ENCODE measurements around the gene HDAC10.

HDAC10 gene

GRCh38 chr22:50199251-50199721, 51.8 kb downstream of the HDAC10 start:
- in situ Hi-C loops (cut with HindIII; ENCODE audit: low pct_ligation_motif_present, low sequenced_read_pairs), result no loop called here
- Histone ChIP-seq H3K27me3 (replicated peaks) (no peaks in the 10 kb centered on the region), H3K27ac (no peak overlapping the region), H3K4me3 (ENCODE audit: low read depth, low read length) (no peak overlapping the region), H3K36me3 (replicated peaks) (peaks cover 34% of the 10 kb centered on the region)
- DNase-seq, result no peak
- TF ChIP-seq, protein P1, sequence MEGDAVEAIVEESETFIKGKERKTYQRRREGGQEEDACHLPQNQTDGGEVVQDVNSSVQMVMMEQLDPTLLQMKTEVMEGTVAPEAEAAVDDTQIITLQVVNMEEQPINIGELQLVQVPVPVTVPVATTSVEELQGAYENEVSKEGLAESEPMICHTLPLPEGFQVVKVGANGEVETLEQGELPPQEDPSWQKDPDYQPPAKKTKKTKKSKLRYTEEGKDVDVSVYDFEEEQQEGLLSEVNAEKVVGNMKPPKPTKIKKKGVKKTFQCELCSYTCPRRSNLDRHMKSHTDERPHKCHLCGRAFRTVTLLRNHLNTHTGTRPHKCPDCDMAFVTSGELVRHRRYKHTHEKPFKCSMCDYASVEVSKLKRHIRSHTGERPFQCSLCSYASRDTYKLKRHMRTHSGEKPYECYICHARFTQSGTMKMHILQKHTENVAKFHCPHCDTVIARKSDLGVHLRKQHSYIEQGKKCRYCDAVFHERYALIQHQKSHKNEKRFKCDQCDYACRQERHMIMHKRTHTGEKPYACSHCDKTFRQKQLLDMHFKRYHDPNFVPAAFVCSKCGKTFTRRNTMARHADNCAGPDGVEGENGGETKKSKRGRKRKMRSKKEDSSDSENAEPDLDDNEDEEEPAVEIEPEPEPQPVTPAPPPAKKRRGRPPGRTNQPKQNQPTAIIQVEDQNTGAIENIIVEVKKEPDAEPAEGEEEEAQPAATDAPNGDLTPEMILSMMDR (IDR thresholded peaks at IDR 0.05; ENCODE audit: low read depth, low read length, missing control alignments), result no peak

DNA sequence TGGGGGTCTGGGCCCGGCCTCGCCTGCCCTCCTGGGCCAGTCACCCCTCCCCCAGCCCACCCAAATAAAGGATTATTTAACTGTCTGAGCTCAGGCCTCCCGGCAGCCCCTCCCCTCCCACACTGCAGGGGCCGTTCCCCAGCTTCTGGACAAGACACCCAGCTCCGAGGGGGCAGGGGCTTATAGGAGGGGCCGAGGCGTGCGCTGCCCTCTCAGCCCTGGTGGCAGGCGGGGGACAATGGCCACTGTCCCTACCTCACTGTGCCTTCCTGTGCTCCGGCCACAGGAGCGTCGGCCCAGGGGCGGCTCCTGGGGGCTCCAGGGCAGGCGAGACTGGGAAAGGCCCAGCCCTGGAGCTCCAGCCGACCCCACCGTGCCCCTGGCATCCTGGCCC, 52.4 kb downstream of the HDAC10 start:
- no peak overlapping the region for H3K4me3 ChIP-seq (ENCODE audit: low read depth, low read length)
- DNase-seq, result no peak
- TF ChIP-seq, protein P1 (IDR thresholded peaks at IDR 0.05; ENCODE audit: low read depth, low read length, missing control alignments), result no peak
- H3K27me3 ChIP-seq (replicated peaks), result no peaks in the 10 kb centered on the region
- no peak overlapping the region for H3K27ac ChIP-seq
- H3K36me3 ChIP-seq (replicated peaks), result peaks cover 36% of the 10 kb centered on the region
- in situ Hi-C loops (cut with HindIII; ENCODE audit: low pct_ligation_motif_present, low sequenced_read_pairs), result no loop called here

GRCh38 chr22:50197856-50198623, 53.0 kb downstream of the HDAC10 start:
- H3K27me3 ChIP-seq (replicated peaks), result no peaks in the 10 kb centered on the region
- TF ChIP-seq, protein P1 (IDR thresholded peaks at IDR 0.05; ENCODE audit: low read depth, low read length, missing control alignments), result no peak

GRCh38 chr22:50197000-50197800, 53.9 kb downstream of the HDAC10 start:
- no peak overlapping the region for H3K4me3 ChIP-seq (ENCODE audit: low read depth, low read length)
- no peaks in the 10 kb centered on the region for H3K27me3 ChIP-seq (replicated peaks)
- peaks cover 38% of the 10 kb centered on the region for H3K36me3 ChIP-seq (replicated peaks)
- in situ Hi-C loops (cut with HindIII; ENCODE audit: low pct_ligation_motif_present, low sequenced_read_pairs), result no loop called here
- TF ChIP-seq, protein P1 (IDR thresholded peaks at IDR 0.05; ENCODE audit: low read depth, low read length, missing control alignments), result no peak
- DNase-seq, result no peak
- no peak overlapping the region for H3K27ac ChIP-seq

More at GRCh38 chr22:50197856-50198623, 53.0 kb downstream of the HDAC10 start:
- DNase-seq, result no peak
- Histone ChIP-seq H3K36me3 (replicated peaks) (peaks cover 36% of the 10 kb centered on the region), H3K4me3 (ENCODE audit: low read depth, low read length) (no peak overlapping the region), H3K27ac (no peak overlapping the region)
- in situ Hi-C loops (cut with HindIII; ENCODE audit: low pct_ligation_motif_present, low sequenced_read_pairs), result no loop called here

- Histone ChIP-seq H3K36me3 (replicated peaks) (peaks cover 41% of the 10 kb centered on the region), H3K27me3 (replicated peaks) (no peaks in the 10 kb centered on the region), H3K27ac (no peak overlapping the region), H3K4me3 (ENCODE audit: low read depth, low read length) (no peak overlapping the region)
- in situ Hi-C loops (cut with HindIII; ENCODE audit: low pct_ligation_motif_present, low sequenced_read_pairs), result no loop called here
- TF ChIP-seq, protein P1 (IDR thresholded peaks at IDR 0.05; ENCODE audit: low read depth, low read length, missing control alignments), result no peak
- no peak for DNase-seq
These were observed 54.8 kb downstream of the HDAC10 start for GRCh38 chr22:50196256-50196655.
